Adrenal gland (tissue), 12 donors: ENCODE measurements around the gene FBXL17. TPM values are rescaled to one million over a fixed set of nuclear protein-coding genes. Genes with fewer than 3 reads are reported as not detected.

Experiments used
- DNase-seq, 7 donors: peaks; one replicate each; pipeline ENCODE4 v3.0.0-alpha.2; 2019 to 2020
- H3K27ac ChIP-seq, 5 donors: fragments of 200-600 bp; sonication (generic) in 4 of 5; 1 replicate in 3 of 5; 2 replicates in 2 of 5; pipeline versions ENCODE4 v1.5.1 to v1.8.0; 2016 to 2020; ENCODE audit warnings: mild to moderate bottlenecking in 1 of 5
- H3K27me3 ChIP-seq: fragments of 200-600 bp; 2 replicates; pipeline ENCODE4 v1.8.0; 2021
- H3K36me3 ChIP-seq, 2 donors: fragments of 200-600 bp; replicated peaks in 1 of 2; 1 replicate in 1 of 2; 2 replicates in 1 of 2; pipeline versions ENCODE4 v1.5.1 to v1.8.0; 2018 to 2022
- H3K4me1 ChIP-seq, 2 donors: fragments of 200-600 bp; replicated peaks in 1 of 2; 1 replicate in 1 of 2; 2 replicates in 1 of 2; pipeline versions ENCODE4 v1.5.1 to v1.8.0; 2018 to 2021
- H3K4me3 ChIP-seq, 4 donors: fragments of 200-600 bp; sonication (generic) in 3 of 4; one replicate each; pipeline ENCODE4 v1.5.1; 2016 to 2018
- H3K9me3 ChIP-seq, 3 donors: fragments of 200-600 bp; sonication (generic) in 1 of 3; replicated peaks in 1 of 3; 1 replicate in 2 of 3; 2 replicates in 1 of 3; pipeline versions ENCODE4 v1.5.1 to v1.8.0; 2016 to 2021
- POLR2A ChIP-seq, 2 donors: fragments of 450-650 bp; IDR thresholded peaks; one replicate each; pipeline ENCODE4 v1.6.1; 2017; ENCODE audit warnings: antibody characterized with exemption in 2 of 2, mild to moderate bottlenecking in 2 of 2, moderate library complexity in 1 of 2
- WGBS, 4 donors: extraction: QIAGEN DNeasy Blood & Tissue Kit in 2 of 4; methylation state at CpG; one replicate each; pipeline versions ENCODE4 v1.1.5 to v1.1.7; 2013 to 2017; 5-methylcytosine and 5-hydroxymethylcytosine counted together
- intact Hi-C, 2 donors: fragments of 100-400 bp; cut with DNase I; formaldehyde crosslinking; loops; one replicate each; pipeline versions ENCODE4 v1.14.1 to v1.15.0; 2022 to 2023
- polyA plus RNA-seq, 3 donors: library from polyadenylated mRNA; stranded (reverse); fragments of 200-250 nt in 2 of 3; fragments of 350-450 nt in 1 of 3; fragmentation: Illumina TruSeq in 1 of 3; extraction: RNeasy Lipid Tissue Mini Kit (QIAGEN cat#74804) in 1 of 3; gene quantifications; one replicate each; pipeline ENCODE4 v1.2.3, GENCODE V29; 2013 to 2014
- total RNA-seq, 9 donors: library from RNA; depleted of rRNA in 4 of 9; stranded (reverse); fragments of >200 nt in 4 of 9; fragments of 120-200 nt in 1 of 9; fragmentation: NEBNext Ultra II Directional in 1 of 9; extraction: Animal tissue kit (Norgen Biotek cat#: 25700) in 1 of 9; gene quantifications; one replicate each; pipeline versions ENCODE4 v1.1.0 to v1.2.4, GENCODE V29; 2013 to 2023
- TF ChIP-seq, protein P1 (sequence below), 6 experiments: fragments of 450-650 bp in 4 of 6; fragments of 200-600 bp in 2 of 6; sonication (generic) in 1 of 6; IDR thresholded peaks; 1 replicate in 5 of 6; 2 replicates in 1 of 6; pipeline versions ENCODE4 v1.5.1 to v1.8.0; 2016 to 2021; ENCODE audit warnings: antibody characterized with exemption in 6 of 6, mild to moderate bottlenecking in 2 of 6, moderate library complexity in 1 of 6
- donor health status: healthy with polysubstance abuse.
- donor health status: Bipolar disorder and iron deficiency.
- donor health status: DM: yes; HTN: yes; CAD: no.
- donor health status: DM: no; HTN: no; CAD: no.
- donor health status: DM: no; HTN: no; CAD: no.
- donor health status: DM: yes; HTN: yes; CAD: no.

The FBXL17 gene
- total and polyA plus RNA-seq, 12 donors: 4.4 to 29.4 (median 21.3) TPM

DNA sequence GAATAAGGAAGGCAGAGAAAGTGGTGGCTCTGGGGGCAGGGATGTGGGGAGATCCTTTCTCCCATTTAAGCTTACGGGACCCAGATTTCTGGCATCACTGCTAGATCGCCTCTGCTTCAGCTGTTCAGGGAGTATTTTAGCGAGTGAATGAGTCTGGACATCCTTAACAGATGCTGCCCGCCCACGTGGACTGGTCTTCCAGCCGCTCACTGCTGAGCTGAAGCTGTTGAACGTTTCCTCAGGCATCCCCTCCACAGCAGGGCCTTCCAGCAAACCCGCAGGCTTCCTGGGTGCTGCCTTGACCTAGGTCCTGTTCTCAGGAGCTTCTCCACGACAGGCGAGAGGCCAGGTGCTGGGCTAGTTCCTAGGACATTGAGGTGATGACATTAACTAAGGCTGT, 566.8 kb downstream of the FBXL17 start:
- no peak for TF ChIP-seq POLR2A (IDR thresholded peaks at IDR 0.05)
- TF ChIP-seq, protein P1, sequence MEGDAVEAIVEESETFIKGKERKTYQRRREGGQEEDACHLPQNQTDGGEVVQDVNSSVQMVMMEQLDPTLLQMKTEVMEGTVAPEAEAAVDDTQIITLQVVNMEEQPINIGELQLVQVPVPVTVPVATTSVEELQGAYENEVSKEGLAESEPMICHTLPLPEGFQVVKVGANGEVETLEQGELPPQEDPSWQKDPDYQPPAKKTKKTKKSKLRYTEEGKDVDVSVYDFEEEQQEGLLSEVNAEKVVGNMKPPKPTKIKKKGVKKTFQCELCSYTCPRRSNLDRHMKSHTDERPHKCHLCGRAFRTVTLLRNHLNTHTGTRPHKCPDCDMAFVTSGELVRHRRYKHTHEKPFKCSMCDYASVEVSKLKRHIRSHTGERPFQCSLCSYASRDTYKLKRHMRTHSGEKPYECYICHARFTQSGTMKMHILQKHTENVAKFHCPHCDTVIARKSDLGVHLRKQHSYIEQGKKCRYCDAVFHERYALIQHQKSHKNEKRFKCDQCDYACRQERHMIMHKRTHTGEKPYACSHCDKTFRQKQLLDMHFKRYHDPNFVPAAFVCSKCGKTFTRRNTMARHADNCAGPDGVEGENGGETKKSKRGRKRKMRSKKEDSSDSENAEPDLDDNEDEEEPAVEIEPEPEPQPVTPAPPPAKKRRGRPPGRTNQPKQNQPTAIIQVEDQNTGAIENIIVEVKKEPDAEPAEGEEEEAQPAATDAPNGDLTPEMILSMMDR (IDR thresholded peaks at IDR 0.05): no peak
- 82 to 95% (median 92%) methylated on average over 8 to 10 of the region's 10 CpGs for WGBS, 4 donors
- no peak overlapping the region for H3K4me3 ChIP-seq
- no peak for DNase-seq
- no peaks in the 10 kb centered on the region for H3K9me3 ChIP-seq
- intact Hi-C loops: no loop called here
- H3K27me3 ChIP-seq: no peaks in the 10 kb centered on the region
- H3K4me1 ChIP-seq: no peaks in the 10 kb centered on the region
- H3K36me3 ChIP-seq: no peaks in the 10 kb centered on the region
- H3K27ac ChIP-seq: no peak overlapping the region

DNA sequence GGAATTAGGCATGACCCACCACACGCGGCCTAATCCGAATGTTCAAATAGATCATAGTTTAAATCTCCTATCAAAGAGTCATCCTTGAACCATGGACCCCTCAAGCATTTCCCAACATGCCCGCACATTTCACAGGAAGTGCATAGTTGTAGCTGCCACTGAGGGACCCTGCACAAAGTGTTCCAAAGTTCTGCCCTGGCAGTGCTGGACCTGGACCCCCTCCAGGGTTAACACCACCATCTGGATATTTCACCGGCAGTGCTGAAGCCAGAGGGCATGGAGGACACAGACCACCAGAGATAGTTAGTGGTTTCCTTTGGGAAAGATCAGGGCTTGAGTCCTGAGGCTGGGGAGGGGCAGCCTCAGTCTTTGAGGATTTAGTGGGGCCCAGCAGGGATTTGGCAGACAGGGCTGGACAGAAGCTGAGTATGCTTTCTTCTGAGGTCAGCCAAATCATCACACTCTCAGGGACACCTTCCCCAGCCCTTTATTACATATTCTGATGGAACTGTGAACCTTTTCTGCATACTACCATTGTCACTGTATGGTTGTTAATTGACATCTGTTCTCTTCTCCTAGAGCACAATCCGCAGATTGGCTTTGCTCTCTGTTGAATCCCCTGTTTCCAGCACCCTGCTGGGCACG, 567.6 kb downstream of the FBXL17 start:
- intact Hi-C loops: no loop called here
- TF ChIP-seq POLR2A (IDR thresholded peaks at IDR 0.05): no peak
- TF ChIP-seq, protein P1 (IDR thresholded peaks at IDR 0.05): no peak
- no peaks in the 10 kb centered on the region for H3K27me3 ChIP-seq
- no peak overlapping the region for H3K27ac ChIP-seq
- no peaks in the 10 kb centered on the region for H3K9me3 ChIP-seq
- H3K4me1 ChIP-seq: no peaks in the 10 kb centered on the region
- H3K36me3 ChIP-seq: no peaks in the 10 kb centered on the region
- no peak overlapping the region for H3K4me3 ChIP-seq
- WGBS, 4 donors: 82 to 91% (median 89%) methylated on average over 7 of the region's 7 CpGs
- DNase-seq: no peak

DNA sequence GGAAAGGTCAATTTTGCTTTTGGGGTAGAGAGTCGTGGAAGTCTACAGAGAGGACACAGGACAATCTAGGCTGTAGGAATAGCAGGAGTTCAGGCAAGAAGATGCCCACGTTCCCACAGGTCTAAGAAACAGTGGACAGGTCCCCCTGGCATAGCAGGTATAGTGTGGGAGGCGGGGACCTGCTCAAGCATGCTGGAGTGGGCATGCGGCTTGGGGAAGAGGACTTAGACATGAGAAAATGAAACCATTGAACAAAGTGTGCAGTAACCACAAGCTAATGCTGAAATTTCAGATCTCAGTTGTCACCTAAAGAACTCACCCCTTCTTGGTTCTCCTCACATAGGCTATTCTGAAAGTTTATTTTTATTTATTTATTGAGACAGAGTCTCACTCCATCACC, 568.3 kb downstream of the FBXL17 start:
- DNase-seq: no peak
- Histone ChIP-seq H3K27me3 (no peaks in the 10 kb centered on the region), H3K4me3 (no peak overlapping the region), H3K27ac (no peak overlapping the region), H3K9me3 (no peaks in the 10 kb centered on the region), H3K4me1 (no peaks in the 10 kb centered on the region), H3K36me3 (no peaks in the 10 kb centered on the region)
- intact Hi-C loops: no loop called here
- 86 to 92% (median 91%) methylated on average over 4 of the region's 4 CpGs for WGBS, 4 donors
- TF ChIP-seq POLR2A (IDR thresholded peaks at IDR 0.05): no peak
- TF ChIP-seq, protein P1 (IDR thresholded peaks at IDR 0.05): no peak

DNA sequence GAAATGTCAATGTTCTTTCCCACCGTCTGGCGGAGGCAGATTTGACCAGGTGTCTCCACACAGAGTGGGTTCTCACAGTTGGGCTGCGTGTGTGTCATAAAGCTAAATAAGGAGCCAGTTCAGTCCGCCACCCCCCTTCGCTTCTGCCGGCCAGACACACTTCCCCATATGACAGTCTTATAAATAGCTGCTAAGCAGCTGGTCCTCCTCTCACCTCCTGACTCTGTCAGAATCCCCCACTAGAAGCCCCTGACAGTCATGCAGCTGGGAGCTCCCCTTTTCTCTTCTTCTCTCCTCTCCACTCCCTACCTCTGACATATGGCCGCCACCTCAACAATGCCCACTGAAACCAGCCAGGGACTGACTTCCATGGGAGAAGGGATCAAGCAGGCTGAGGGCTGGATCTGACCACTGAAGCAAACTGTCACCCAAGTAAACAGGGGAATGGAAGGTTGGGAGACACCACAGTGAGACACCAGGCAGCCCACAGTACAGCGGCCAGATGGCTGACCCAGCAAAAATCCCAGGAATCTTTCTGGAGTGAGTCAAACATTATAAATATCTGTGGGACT, 569.2 kb downstream of the FBXL17 start:
- Histone ChIP-seq H3K9me3 (no peaks in the 10 kb centered on the region), H3K4me1 (no peaks in the 10 kb centered on the region), H3K27me3 (no peaks in the 10 kb centered on the region), H3K4me3 (no peak overlapping the region), H3K27ac (no peak overlapping the region), H3K36me3 (no peaks in the 10 kb centered on the region)
- WGBS, 4 donors: 78 to 83% (median 82%) methylated on average over 8 of the region's 8 CpGs
- intact Hi-C loops: no loop called here
- DNase-seq: no peak
- TF ChIP-seq, protein P1 (IDR thresholded peaks at IDR 0.05): no peak
- no peak for TF ChIP-seq POLR2A (IDR thresholded peaks at IDR 0.05)
